Fibroblast of upper back skin (primary cell): ENCODE measurements around the gene COG7.
"Not testable (repeated sequence)": the region's sequence is repeated elsewhere in the genome, so short reads cannot be mapped to it uniquely, and the experiment has no call there.

Experiments
- DNase-seq: peaks from one replicate; pipeline ENCODE4 v3.0.0-alpha.2; 2013

Gene COG7

DNA sequence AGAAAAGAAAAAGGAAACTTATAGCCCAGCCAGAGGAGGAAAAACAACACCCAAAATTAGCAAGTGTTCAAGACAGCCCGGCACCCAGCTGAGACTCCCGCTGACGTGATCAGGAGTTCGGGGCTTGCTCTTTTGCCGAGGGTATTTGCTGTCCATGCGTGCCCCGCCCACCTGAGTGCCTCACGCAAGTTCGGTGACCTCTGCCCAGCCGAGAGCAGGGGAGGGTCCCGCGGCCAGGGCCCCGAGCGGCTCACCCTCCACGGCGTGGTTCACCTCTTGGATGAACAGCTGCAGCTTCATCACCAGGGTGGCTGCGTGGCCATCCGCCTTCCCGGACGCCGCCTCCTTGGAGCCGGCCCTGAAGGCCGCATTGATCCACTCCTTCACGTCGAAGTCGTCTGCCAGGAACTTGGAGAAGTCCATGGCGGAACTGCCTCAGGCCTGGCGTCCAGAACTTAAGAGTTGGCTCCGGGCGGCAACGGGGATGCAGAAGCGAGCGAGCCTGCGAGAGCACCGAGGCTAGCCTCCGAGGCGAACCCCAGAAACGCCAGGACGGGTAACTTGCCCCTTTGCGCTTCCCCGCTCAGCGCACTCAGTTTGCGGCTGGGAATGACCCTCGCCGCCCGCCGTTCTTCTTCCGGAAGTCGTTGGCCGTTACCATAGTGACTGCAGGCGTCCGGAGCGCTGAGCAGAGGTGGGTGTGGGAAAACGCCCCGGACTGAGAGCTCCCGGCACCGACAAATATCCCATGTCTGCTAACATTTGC is at the start of gene COG7:
COG7 (minus strand) TSS at position 618 of the 766 bp plus-strand sequence; CDS start at position 423, 195 bp downstream.
- peak; percentile 86 for DNase-seq

DNA sequence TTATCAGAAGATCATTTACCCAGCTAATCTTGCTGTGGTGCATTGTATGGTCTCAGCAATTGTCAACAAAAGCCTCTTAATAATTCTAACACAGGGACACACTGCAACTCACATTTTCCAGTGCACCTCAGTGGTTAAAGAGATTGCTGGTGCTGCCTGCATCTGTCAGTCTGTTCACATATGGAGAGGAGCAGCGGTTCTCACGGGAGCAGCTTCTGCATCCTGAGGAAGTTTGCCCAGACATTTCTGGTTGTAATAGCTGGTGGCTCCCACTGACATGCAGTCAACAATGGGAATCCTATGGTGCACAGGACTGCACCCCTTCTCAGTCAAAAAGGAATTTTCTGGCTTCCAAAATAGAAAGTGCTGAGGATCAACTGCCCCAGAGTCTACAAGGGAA is 49.5 kb upstream of the COG7 start:
- no peak for DNase-seq

DNA sequence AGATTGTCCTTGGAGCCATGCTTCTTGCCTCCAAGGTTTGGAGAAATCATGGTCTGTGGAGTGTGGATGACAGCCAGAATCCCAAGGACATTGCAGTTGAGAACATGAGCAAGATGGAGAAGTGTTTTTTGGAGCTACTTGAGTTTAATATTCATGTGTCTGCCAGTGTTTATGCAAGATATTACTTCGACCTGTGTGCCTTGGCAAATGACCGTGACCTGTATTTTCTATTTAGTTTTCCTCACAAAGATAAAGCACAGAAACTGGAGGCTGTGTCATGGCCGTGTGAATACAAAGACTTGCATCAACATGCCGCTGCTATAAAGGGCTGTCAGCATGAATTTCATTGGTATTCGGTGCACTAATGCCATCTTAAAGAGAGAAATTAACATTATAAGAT is 48.3 kb upstream of the COG7 start:
- no peak for DNase-seq

DNA sequence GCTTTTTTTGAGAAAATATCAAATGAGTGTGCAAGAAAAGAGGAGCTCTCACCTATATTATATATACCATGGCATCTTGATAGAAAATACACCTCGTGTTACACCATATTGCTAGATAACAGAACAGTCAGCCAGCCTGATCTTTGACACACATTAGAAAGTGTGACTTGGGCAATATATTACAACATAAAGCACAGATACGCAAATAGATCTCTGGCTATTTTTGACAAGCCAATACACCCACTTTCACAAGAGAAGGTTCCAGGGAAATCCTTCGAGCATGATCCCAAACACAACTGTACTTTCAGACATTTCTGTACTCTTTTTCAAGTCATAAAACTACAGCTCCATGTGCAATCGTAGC is 47.9 kb upstream of the COG7 start:
- DNase-seq = no peak

DNA sequence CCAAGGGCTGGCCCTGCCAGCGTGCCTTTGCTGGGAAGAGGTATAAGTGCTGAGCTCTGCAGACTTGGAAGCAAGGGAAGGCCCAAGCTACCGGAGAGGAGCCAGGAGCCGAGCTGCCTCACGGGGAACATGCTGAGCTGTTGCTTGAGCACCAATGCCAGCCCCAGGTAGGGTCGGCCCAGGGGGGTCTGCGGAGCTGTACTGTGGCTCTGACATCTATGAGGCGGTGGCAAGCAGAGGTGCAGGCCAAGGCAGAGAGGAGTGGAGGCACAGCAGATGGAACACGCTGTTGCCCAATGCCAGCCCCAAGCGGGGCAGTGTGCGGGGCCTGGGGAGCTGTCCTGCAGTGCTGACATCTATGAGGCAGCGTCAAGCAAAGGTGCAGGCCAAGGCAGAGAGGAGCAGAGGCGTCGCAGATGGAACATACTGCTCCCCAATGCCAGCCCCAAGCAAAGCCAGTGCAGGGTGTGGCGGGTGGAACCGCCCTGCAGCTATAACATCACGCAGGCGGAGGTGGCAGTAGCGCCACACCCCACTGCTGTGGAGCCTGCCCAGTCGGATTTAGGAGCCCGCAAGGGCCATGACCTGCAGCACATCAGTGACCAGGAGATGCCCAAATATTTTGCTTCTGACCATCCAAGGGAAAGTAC is 47.3 kb upstream of the COG7 start:
- DNase-seq = no peak

DNA sequence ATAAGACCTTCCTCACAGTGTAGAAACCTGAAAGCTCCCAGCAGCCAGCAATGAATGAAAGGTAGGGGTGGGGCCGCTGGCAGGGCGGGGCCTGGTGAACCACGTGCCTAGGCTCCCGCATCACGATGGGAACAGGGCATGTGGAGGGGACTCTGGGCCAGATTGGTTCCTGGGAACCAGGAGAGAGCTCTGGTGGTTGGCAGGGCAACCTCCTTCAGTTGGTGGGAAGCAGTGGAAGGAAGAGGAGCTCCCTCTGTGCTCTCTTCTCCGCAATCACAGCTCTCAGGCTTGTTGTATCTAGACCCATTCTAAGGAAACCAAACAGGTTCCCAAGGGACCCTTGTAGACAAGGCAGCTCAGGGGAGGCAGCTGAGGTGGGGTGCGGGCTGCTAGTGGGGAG is 46.8 kb upstream of the COG7 start:
- DNase-seq = no peak

DNA sequence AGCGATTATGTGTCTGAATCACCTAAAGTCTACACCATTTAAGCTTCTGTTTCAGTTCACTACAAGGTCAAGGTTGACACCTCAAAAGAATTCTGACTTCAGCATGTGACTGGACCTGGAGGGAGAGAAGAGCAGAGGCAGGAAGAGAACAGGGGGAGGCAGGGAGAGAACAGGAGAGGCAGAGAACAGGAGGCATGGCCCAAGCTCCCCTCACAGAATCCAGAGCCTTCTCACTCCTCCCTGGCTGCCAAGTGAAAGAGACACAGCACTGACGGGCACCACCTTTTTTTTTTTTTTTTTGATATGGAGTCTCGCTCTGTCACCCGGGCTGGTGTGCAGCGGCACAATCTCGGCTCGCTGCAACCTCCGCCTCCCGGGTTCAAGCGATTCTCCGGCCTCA is 45.9 kb upstream of the COG7 start:
- no peak for DNase-seq

DNA sequence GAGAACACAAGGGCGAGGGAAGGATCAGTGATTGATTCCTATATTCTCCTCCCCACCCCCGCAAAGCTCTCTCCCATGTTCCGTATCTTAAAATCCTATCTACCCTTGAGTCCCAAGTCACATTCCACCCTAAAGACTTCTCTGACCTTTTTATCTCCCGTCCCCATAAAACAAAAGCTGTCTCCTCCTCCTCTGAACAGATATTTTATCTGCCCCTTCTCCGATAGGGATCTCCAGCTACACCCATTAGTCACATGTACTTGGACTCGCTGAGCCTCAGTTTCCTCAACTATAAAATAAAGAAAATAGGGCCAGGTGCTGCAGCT is 44.5 kb upstream of the COG7 start:
- DNase-seq = no peak

DNA sequence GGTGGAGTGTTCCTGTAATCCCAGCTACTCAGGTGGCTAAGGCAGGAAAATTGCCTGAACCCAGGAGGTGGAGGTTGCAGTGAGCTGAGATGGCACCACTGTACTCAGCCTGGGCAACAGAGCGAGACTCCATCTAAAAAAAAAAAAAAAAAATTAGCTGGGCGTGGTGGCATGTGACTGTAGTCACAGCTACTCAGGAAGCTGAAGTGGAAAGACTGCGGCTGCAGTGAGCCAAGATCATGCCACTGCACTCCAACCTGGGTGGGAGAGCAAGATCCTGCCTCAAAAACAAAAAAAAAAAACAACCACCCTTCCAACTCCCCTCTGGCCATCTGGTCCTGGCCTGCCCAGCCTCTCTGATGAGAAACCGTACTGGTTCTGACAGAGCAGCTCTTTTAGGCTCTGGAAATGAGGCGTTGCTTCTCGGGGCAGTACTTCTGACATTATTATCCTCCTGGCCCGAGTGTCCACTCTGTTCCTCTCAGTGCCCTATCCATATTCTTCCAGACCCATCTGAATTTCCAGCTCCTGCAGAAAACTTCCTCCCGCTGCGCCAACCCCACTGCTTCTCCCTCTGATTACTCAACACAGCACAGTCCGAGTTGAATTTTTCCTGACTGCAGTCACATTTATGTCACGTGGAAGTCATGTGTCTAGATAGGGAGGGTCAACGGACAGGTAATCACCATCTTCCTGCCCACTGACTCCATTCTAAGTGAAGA is 44.0 kb upstream of the COG7 start:
- DNase-seq = no peak

DNA sequence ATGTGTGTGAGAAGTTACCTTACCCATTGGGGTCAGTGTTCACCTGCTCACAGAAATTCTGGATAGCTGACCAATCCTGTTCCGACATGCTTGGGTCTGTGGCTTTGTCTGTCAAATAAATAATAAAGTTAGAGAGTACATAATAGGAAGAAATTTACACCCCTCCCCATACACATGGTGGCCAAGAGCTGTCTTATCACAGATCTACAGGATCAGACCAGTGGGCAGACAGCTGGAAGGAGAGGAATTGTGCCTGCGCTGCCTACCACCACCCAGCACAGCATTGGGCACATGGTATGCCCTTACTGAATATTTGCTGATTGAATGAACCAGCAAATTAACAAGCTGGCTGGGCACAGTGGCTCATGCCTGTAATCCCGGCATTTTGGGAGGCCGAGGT is 42.7 kb upstream of the COG7 start:
- no peak for DNase-seq

DNA sequence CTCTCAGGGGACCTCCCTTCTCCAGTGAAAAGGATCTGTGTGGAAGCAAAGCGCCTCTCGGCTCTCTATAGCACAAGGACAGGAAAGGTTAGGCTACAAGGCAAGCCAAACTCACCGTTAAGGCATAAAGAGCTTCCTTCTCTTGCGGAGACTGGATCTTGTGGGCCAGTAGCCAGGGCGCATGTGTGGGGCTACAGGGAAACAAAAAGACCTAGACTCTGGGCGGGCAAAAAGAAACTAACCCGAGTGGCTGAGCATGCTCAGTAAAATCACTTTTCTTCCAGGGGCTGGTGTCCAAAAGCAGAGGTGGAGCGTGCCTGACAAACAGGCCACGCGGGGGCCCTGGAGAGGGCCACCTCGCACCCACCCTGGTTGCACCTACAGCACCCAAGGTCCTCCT is 41.2 kb upstream of the COG7 start:
- no peak for DNase-seq

DNA sequence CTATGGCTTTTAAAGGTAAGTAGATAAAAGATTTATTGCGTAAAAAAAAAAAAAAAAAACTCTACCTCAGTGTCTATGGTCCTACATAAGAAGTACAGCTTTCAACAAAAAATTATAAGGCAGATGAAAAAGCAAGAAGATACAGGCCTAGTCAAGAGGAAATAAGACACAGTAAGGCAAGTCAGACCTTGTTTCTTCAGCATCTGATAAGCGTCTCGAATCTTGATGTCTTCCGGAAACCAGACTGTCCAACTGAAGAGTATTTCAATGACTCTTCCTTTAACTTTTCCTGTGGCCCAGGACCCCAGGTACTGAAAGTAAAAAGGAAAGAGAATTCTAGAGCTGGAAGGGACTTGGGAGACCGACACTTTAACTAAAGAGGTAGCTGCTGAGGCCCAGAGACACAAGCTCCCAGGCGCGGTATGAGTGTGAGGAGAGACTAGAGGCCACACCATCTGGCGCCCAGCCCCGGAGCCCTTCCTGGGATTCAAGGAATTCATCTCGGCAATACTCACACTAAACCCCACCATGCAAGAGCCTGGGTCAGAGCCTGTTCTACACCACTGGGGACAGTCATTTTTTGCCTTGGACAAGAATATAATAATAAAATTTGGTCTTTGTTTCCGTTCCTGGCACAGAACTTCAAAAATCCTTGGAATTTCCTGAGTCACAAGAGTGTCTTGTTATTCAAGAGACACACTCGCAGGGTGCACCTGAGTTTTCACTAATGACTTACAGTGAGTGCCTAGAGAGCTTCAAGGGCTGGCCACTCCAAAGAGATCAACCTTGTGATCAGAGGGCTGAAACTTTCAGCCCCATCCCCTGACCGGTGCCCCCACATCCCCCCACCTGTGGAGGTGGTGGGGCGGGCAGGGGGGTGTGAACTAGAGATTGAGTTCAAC is 38.8 kb upstream of the COG7 start:
- DNase-seq = peak; percentile 40

DNA sequence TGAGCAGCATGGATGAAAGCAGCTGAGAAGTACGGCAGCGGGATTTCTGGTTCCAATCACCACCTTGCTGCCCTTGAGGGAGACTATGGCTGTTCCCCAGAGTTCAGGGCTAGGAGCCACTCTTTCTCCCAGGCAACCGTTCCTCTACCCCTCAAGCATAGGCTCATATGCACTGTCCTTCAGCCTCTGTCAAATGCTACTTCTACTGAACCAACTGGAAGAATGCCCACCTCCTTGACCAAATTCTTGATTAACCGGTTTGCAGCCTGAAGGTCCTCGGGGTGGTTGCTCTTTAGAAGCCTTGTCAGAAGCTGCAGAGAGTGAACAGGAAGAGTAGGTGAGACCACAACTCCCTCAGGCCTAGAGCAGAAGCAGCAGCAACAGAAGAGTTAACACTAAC is 33.5 kb upstream of the COG7 start:
- no peak for DNase-seq

DNA sequence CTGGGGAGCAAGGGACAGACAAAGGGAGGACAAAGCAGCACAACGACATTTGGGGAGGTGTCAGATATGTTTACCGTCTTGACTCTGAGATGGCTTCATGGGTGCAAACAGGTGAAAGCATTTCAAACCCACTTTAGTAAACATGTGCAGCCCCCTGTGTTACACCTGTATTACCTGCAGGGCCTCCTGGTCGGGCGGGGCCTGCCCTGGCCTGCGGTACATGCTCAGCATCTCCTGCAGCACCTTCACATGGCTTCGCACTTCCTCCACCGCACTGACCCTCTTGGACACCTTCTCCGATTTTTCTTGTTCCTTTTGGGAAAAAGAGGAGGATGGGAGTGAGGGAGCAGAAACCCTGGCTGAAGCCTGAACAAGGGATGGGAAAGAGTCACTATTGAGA is 32.9 kb upstream of the COG7 start:
- no peak for DNase-seq

DNA sequence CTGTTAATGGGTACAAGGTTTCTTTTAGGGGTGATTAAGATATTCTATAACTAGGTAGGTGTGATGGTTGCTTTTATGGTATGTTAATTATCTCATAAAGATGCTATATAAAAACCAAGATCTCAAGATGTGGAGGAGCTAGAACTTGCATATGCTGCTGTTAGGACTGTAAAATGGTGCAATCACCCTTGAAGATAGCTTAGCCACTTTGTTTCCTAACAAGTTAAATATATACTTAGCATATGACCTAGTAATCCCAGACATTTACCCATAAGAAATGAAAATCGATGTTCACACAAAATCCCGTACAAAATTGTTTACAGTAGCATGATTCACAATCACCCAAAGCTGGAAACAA is 32.2 kb upstream of the COG7 start:
- no peak for DNase-seq

DNA sequence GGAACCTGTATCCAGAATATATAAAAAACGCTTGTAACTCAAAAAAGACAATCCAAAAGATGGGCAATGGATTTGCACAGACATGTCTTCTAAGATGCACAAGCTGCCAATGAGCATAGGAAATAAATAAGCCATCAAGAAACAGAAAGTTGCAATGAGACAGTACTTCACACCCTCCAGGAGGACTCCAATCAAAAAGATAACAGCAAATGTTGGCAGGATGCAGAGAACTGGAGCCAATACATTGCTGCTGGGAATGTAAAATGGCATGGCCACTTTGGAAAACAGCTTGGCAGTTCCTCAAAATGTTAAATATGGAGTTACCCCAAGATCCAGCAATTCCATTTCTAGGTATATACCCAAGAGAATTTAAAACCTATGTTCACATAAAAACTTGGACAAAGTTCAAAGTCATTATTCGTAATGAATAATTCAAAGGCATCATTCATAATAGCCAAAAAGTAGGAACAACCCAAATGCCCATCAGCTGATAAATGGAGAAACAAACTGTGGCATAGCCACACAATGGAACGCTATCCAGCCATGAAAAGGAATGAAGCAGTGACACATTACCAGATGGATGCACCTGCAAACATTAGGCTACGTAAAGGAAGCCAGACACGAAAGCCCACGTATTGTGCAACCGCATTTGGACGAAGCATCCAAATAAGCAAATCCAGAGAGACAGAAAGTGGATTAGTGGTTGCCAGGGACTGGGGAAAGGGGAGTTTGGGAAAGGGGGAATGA is 31.7 kb upstream of the COG7 start:
- DNase-seq = no peak

DNA sequence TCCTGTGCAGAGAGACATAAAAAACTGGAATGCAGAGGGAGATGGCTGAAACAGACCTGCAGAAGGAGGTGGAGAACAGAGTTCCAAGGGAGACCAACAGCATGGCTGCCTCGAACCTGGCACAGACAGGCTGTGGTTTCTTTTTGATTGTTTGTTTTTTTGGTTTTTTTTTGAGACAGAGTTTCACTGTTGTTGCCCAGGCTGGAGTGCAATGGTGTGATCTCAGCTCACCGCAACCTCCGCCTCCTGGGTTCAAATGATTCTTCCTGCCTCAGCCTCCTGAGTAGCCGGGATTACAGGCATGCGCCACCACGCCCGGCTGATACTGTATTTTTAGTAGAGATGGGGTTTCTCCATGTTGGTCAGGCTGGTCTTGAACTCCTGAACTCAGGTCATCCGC is 30.5 kb upstream of the COG7 start:
- DNase-seq = not testable (repeated sequence)

DNA sequence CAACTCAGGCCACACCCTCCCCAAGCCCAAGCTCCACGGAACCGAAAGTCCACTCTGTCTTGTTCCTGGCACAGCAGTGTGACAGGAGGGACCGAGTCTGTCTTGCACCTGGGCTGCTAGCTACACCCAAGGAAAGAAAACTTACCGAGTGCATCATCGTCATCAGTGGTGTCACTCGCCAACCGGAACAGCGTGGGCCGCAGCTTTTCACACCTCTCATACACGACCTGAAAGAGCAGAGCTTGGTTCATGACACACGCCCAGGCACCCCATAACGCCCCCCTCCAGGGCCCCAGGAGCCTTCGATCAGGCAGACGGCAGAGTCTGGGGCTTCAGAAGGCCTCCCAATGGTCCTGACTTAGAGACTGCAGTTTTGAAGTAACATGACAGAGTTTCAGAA is 29.8 kb upstream of the COG7 start:
- no peak for DNase-seq

DNA sequence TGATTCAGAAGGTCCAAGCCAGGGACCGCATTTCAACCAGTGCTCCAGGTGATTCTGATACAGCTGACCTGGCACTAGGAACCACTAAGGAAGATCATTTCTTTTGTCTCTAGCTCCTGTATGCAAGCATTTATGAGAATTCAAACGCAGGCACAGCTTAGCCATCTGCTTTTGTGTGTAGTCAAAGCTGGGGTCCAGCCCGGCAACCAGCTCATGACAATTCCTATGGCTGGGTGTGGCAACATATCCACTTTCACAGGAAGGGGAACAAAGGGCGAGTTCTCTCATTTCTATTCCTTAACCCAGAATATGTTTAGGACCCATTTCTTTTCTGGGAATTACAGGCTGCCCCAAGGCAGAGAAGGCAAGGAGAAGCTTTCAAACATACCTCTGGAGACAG is 27.3 kb upstream of the COG7 start:
- DNase-seq = no peak

DNA sequence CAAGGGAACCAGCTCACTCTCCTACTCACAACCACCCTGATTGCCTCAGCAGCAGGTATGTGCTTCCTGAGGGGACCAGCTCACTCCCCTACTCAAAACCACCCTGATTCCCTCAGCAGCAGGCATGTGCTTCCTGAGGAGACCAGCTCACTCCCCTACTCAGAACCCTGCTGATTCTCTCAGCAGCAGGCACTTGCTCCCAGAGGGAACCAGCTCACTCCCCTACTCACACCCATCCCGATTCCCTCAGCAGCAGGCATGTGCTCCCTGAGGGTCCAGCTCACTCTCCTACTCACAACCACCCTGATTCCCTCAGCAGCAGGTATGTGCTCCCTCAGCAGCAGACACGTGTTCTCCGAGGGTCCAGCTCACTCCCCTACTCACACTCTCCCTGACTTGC is 26.1 kb upstream of the COG7 start:
- no peak for DNase-seq

DNA sequence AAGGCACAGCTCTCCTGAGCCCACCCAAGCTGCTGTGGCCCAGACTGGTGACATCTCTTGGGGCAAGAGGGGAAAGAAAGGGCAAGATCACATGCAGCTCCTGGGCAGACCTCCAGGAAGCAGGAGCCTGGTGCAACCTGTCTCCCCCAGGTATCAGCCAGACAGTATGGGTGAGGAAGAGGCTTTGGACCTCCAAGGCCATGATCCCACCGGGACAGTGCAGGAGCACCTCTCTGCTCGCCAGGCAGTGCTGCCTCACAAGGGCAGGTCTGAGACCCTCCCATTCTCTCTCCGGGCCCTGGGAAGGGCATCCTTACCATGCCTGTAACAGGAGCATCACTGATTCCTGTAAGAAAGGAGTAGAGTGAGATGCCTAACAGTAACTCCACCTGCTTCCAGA is 25.6 kb upstream of the COG7 start:
- DNase-seq = no peak

DNA sequence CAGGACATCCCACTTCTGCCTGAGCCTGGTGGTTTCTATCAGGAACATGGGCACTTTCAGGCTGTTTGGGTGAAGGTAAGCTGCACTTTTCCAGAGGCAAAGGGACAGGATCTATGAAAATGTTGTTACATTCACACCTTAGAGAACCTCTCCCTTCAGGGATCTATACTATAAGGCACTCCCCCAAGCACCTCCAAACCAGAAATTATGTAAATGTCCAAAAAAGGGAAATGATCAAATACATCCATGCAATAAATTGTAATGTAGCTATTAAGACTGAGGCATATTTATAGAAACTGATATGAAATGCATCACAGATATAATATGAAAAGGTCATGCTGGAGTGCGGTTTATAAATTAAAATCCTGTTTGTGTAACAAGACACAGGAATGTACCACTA is 23.3 kb upstream of the COG7 start:
- DNase-seq = no peak

DNA sequence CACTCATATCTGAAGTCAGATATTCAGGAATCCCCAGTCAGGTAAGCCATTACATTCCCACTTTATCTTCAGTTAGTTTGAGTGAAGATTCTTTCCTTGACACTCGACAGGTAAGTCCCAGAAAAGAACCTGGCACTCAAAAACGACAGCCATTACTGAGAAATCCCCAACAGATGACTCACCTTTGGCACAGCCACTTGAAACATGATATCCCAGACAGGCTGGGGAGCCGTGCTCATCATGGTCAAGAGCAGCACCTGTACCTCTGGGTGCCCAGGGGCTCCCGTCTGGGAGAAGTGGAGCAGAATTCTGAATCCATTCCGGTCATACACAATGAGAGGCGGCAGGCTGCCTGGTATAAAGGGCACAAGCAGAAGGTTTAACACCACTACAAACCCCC is 16.8 kb upstream of the COG7 start:
- peak; percentile 24 for DNase-seq
